Measurements from ENCODE around the gene GPC1.

- TF ChIP-seq POLR2A (IDR thresholded peaks at IDR 0.05; ENCODE audit: low read depth, low read length) = no peak
- no peak for TF ChIP-seq TAF1 (IDR thresholded peaks at IDR 0.05; ENCODE audit: borderline replicate concordance, low read depth, low read length)
- TF ChIP-seq POLR2AphosphoS5 (IDR thresholded peaks at IDR 0.05; ENCODE audit: low read depth, low read length) = no peak
Measured at GRCh38 chr2:240444464-240444863, 9.0 kb downstream of the GPC1 start.
